Mucosa of descending colon (tissue), 3 donors: ENCODE results near the gene GPR17. TPM values are rescaled to one million over a fixed set of nuclear protein-coding genes. Genes with fewer than 3 reads are reported as not detected.

Experiments
- ATAC-seq: fragments of 200-7000 bp; cut with Tn5 transposase; one replicate; pipeline ENCODE4 v1.9.1; 2020; ENCODE audit warnings: mild to moderate bottlenecking, moderate library complexity
- DNase-seq, 3 donors: peaks; one replicate each; pipeline ENCODE4 v3.0.0-alpha.2; 2020
- H3K36me3 ChIP-seq: fragments of 200-600 bp; one replicate; pipeline ENCODE4 v1.8.0; 2021; ENCODE audit warnings: low read depth, mild to moderate bottlenecking
- H3K4me1 ChIP-seq: fragments of 200-600 bp; one replicate; pipeline ENCODE4 v1.8.0; 2021; ENCODE audit warnings: low read depth, mild to moderate bottlenecking
- H3K4me3 ChIP-seq: fragments of 200-600 bp; one replicate; pipeline ENCODE4 v1.8.0; 2021; ENCODE audit warnings: mild to moderate bottlenecking
- H3K9me3 ChIP-seq: fragments of 200-600 bp; one replicate; pipeline ENCODE4 v1.8.0; 2021; ENCODE audit warnings: mild to moderate bottlenecking
- intact Hi-C, 2 donors: fragments of 100-400 bp; cut with DNase I in 1 of 2; cut with micrococcal nuclease in 1 of 2; formaldehyde crosslinking; loops; one replicate each; pipeline versions ENCODE4 v1.11.0 to v1.11.1; 2022; cut with DNase I, micrococcal nuclease
- total RNA-seq, 3 donors: library from RNA; stranded (reverse); fragmentation: NEBNext Ultra II Directional in 2 of 3; extraction: Animal tissue kit (Norgen Biotek cat#: 25700) in 2 of 3; gene quantifications; one replicate each; pipeline versions ENCODE4 v1.2.1 to v1.2.4, GENCODE V29; 2021 to 2023
- TF ChIP-seq, protein P1 (sequence below): fragments of 200-600 bp; IDR thresholded peaks from one replicate; pipeline ENCODE4 v1.8.0; 2022; ENCODE audit warnings: antibody characterized with exemption, mild to moderate bottlenecking
- donor health status: DM: no; HTN: no; CAD: no; lungs with moderate emphysema.
- donor health status: DM: no; HTN: no; CAD: no.
- donor health status: DM: no; HTN: yes; CAD: no.

GPR17 gene
- total RNA-seq, 3 donors from 2014 or later = 0.51 TPM; not detected in 2

DNA sequence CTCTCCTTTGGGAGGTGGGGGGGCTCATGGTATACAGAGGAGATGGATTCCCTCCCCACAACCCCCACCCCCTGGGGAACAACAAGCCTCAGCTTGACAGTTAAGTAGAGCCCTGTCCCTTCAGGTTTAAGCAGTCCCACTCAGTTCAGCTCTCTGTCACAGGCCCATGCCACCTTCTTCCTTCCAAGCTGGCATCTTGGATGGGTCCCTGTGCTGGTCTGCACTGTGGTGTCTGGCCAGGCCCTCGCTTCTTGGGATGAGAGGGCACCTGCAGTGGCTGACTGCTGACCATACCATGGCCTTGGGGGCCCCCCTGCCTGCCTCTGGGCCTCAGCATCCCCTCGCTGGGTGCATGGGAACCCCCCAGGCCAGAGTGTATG lies 20.4 kb upstream of the GPR17 start:
- ATAC-seq (no peak), DNase-seq (no peak)
- intact Hi-C loops = no loop called here
- Histone ChIP-seq H3K4me3 (no peak overlapping the region), H3K4me1 (no peaks in the 10 kb centered on the region), H3K36me3 (no peaks in the 10 kb centered on the region), H3K9me3 (no peaks in the 10 kb centered on the region)
- TF ChIP-seq, protein P1, sequence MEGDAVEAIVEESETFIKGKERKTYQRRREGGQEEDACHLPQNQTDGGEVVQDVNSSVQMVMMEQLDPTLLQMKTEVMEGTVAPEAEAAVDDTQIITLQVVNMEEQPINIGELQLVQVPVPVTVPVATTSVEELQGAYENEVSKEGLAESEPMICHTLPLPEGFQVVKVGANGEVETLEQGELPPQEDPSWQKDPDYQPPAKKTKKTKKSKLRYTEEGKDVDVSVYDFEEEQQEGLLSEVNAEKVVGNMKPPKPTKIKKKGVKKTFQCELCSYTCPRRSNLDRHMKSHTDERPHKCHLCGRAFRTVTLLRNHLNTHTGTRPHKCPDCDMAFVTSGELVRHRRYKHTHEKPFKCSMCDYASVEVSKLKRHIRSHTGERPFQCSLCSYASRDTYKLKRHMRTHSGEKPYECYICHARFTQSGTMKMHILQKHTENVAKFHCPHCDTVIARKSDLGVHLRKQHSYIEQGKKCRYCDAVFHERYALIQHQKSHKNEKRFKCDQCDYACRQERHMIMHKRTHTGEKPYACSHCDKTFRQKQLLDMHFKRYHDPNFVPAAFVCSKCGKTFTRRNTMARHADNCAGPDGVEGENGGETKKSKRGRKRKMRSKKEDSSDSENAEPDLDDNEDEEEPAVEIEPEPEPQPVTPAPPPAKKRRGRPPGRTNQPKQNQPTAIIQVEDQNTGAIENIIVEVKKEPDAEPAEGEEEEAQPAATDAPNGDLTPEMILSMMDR = no peak

DNA sequence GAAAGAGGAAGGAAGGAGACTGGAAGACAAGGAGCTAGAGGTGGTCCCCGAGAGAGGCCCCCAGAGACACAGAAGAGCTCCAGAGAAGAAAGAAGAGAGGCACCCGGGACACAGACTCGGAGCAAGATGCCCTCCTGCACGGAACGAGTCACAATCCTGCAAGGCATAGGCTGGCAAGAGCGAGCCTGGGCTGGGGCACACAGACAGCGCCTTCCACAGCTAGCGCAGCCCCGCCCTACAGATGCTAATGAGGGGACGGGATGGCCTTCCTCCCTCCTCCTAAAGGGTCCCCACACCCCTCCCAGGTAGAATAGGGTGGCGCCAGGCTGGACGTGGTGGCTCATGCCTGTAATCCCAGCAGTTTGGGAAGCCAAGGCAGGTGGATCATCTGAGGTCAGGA lies 19.8 kb upstream of the GPR17 start:
- TF ChIP-seq, protein P1 = no peak
- DNase-seq (peak in 2 of 3 donors; percentile 20 to 40), ATAC-seq (no peak)
- H3K4me1 ChIP-seq = no peaks in the 10 kb centered on the region
- H3K4me3 ChIP-seq = no peak overlapping the region
- no peaks in the 10 kb centered on the region for H3K9me3 ChIP-seq
- H3K36me3 ChIP-seq = no peaks in the 10 kb centered on the region
- intact Hi-C loops = no loop called here

DNA sequence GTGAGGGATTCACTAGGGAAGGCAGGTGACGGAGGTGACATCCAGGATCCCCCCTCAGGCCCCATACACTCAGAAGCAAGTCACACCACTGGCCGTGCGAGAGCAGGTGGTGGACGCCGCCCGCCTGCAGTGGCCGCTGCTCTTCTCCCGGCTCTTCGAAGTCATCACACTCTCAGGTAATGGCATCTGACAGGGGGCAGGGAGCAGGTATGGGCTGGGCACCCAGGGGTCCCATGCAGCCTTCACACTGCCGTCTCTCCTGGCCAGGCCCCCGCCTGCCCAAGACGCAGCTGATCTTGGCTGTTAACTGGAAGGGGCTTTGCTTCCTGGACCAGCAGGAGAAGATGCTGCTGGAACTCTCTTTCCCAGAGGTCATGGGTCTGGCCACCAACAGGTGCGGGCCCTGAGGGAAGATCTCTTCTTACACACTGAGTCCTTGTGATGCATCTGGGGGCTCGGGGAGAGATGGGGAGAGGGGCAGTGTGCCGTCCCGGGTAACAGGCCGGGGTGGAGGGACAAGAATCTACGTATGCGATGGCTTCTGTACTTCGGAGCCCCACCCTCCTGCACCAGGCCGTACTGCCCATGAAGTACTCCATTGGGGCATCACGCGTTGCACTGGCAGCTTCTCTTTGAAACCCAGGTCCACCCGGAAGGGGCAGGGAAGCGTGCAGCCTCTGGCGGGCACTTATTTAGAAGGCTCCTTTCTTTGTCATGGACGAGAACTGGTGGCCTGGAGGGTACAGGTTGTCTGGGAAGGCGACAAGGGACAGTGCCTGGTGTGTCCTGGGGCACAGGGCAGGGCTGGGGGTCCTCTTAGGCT lies 18.8 kb upstream of the GPR17 start:
- H3K9me3 ChIP-seq = no peaks in the 10 kb centered on the region
- DNase-seq (peak in 1 of 3 donors; percentile 36), ATAC-seq (no peak)
- no peaks in the 10 kb centered on the region for H3K4me1 ChIP-seq
- no peaks in the 10 kb centered on the region for H3K36me3 ChIP-seq
- intact Hi-C loops = no loop called here
- no peak overlapping the region for H3K4me3 ChIP-seq
- TF ChIP-seq, protein P1 = no peak

DNA sequence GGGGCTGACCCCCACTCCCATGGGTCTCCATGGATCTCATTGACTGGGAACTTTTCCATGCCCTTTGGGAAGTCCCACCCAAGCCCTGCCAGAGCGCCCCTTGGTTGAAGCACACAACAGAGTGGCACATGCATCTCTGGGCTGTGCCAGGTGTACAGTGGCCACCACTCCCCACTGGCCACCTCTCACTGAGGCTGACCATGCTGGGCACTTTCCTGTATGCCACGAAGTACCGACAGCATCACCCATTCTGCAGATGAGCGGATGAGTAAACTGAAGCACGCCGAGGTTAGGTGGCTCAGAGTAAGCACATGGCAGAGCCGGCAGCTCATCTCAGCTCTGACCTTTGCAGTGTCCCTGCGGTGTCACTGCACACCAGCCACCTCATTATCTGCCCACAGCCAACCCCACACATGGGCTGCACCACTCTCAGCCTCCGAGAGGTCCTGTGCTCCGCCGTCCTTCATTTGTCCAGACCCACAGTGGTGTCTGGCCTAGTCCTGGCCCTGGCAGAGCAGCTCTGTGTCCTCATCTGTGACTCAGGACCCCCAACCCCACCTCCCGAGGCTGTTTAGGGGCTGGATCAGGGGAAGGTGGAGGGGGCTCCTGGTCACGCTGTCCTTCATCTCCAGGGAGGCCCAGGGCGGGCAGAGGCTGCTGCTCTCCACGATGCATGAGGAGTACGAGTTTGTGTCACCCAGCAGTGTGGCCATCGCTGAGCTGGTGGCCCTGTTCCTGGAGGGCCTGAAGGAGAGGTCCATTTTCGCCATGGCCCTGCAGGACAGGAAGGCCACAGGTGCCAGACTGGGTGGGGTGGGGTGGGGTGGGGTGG lies 18.0 kb upstream of the GPR17 start:
- peak in 2 of 3 donors; percentile 24 to 30 for DNase-seq
- TF ChIP-seq, protein P1 = no peak
- ATAC-seq = no peak
- Histone ChIP-seq H3K4me3 (no peak overlapping the region), H3K4me1 (no peaks in the 10 kb centered on the region), H3K9me3 (no peaks in the 10 kb centered on the region), H3K36me3 (no peaks in the 10 kb centered on the region)
- intact Hi-C loops = no loop called here

DNA sequence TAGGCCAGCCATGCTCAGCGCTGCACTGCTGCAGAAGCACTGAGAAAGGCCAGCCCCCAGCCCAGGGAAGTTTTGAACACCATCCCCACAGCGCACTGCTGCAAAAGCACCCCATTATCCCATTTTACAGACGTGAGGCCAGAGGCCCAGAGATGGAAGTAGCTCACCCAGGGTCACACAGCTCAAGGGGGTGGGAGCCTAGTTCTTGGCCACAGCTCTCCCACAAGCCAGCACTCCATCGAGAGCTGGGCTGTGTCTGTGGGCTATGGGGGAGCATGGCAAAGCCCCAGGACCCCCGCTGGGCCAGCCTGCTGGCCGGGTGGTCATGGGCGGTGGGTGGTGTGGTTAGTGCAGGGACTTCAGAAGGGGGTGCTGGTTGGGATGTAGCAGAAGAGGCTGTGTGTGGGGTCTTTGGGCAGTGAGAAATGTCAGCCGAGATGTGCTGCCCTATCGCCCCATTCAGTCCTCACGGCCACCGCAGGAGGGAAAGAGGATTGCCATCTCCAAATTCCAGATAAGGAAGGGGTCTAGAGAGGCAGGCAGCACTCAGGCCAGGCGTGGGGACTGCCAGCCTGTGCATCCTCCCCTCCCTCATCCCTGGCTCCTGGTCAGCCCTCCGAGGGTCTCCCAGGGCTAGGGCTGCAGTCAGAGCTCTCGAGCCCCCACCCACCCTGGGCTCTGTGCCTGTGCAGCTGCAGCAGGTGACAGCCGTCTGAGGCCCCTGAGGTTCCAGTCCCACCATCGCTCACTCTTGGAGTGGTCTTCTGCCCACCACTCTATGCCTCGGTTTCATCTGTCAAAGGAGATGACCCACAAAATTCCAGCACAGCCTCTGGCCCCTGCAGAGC lies 17.0 kb upstream of the GPR17 start:
- TF ChIP-seq, protein P1 = no peak
- no peaks in the 10 kb centered on the region for H3K36me3 ChIP-seq
- ATAC-seq = no peak
- H3K4me3 ChIP-seq = no peak overlapping the region
- peak in 1 of 3 donors; percentile 32 for DNase-seq
- H3K9me3 ChIP-seq = no peaks in the 10 kb centered on the region
- peaks cover under 1% of the 10 kb centered on the region for H3K4me1 ChIP-seq
- intact Hi-C loops = no loop called here
